Nephron progenitor cell (in vitro differentiated cells): ENCODE data around the gene RERE.

Source experiments
- DNase-seq: peaks from one replicate; pipeline ENCODE4 v3.0.0; 2021
- H3K27ac Mint-ChIP-seq: 2 replicates; pipeline ENCODE4 v1.8.0; 2021; ENCODE audit warnings: mild to moderate bottlenecking, moderate library complexity, mixed read lengths
- H3K27me3 Mint-ChIP-seq: 2 replicates; pipeline ENCODE4 v1.8.0; 2021; ENCODE audit warnings: mild to moderate bottlenecking, low read depth, mixed read lengths; ENCODE audit not compliant: poor library complexity
- H3K36me3 Mint-ChIP-seq: 2 replicates; pipeline ENCODE4 v1.8.0; 2021; ENCODE audit warnings: low read depth, mixed read lengths
- H3K4me1 Mint-ChIP-seq: 2 replicates; pipeline ENCODE4 v1.8.0; 2021; ENCODE audit warnings: mixed read lengths
- H3K4me3 Mint-ChIP-seq: 2 replicates; pipeline ENCODE4 v1.8.0; 2021; ENCODE audit warnings: mild to moderate bottlenecking, moderate library complexity, mixed read lengths
- H3K9me3 Mint-ChIP-seq: 2 replicates; pipeline ENCODE4 v1.8.0; 2021; ENCODE audit warnings: mild to moderate bottlenecking, moderate library complexity, mixed read lengths
- CTCF ChIP-seq: fragments of 200-600 bp; sonication (generic); IDR thresholded peaks from 2 replicates; pipeline ENCODE4 v1.5.0; 2021; ENCODE audit warnings: antibody characterized with exemption

Gene RERE

GRCh38 chr1:8363186-8363766 lies 454.2 kb downstream of the RERE start:
- Mint-ChIP-seq H3K4me1 (peaks cover 61% of the 10 kb centered on the region), H3K27me3 (peaks cover 4% of the 10 kb centered on the region), H3K9me3 (no peaks in the 10 kb centered on the region), H3K27ac (peak overlapping the region; percentile 96), H3K36me3 (peaks cover 35% of the 10 kb centered on the region), H3K4me3 (no peak overlapping the region)
- no peak for DNase-seq
- TF ChIP-seq CTCF: no peak

GRCh38 chr1:8362701-8363101 lies 454.7 kb downstream of the RERE start:
- Mint-ChIP-seq H3K27me3 (peaks cover 4% of the 10 kb centered on the region), H3K4me1 (peaks cover 56% of the 10 kb centered on the region), H3K4me3 (no peak overlapping the region), H3K27ac (peak overlapping the region; percentile 96), H3K36me3 (peaks cover 41% of the 10 kb centered on the region), H3K9me3 (no peaks in the 10 kb centered on the region)
- DNase-seq: no peak
- TF ChIP-seq CTCF: no peak

- peaks cover 50% of the 10 kb centered on the region for H3K36me3 Mint-ChIP-seq
- no peak for TF ChIP-seq CTCF
- H3K27ac Mint-ChIP-seq: peak overlapping the region; percentile 61
- H3K4me3 Mint-ChIP-seq: no peak overlapping the region
- no peaks in the 10 kb centered on the region for H3K9me3 Mint-ChIP-seq
- DNase-seq: no peak
- peaks cover 48% of the 10 kb centered on the region for H3K4me1 Mint-ChIP-seq
- H3K27me3 Mint-ChIP-seq: peaks cover 4% of the 10 kb centered on the region
Observed at GRCh38 chr1:8361198-8361849, 456.1 kb downstream of the RERE start.

- H3K27me3 Mint-ChIP-seq: peaks cover 4% of the 10 kb centered on the region
- no peaks in the 10 kb centered on the region for H3K9me3 Mint-ChIP-seq
- H3K4me3 Mint-ChIP-seq: no peak overlapping the region
- H3K4me1 Mint-ChIP-seq: peaks cover 41% of the 10 kb centered on the region
- H3K27ac Mint-ChIP-seq: no peak overlapping the region
- H3K36me3 Mint-ChIP-seq: peaks cover 50% of the 10 kb centered on the region
- no peak for DNase-seq
- TF ChIP-seq CTCF: no peak
Observed at GRCh38 chr1:8360493-8361197, 456.8 kb downstream of the RERE start.

- Mint-ChIP-seq H3K4me3 (no peak overlapping the region), H3K9me3 (no peaks in the 10 kb centered on the region), H3K36me3 (peaks cover 50% of the 10 kb centered on the region), H3K4me1 (peaks cover 34% of the 10 kb centered on the region), H3K27me3 (peaks cover under 1% of the 10 kb centered on the region), H3K27ac (peak overlapping the region; percentile 47)
- no peak for TF ChIP-seq CTCF
- no peak for DNase-seq
Observed at GRCh38 chr1:8359617-8360481, 457.6 kb downstream of the RERE start.
